HCT116 (cell line): Measurements from ENCODE around the gene MYO16. TPM values are rescaled to one million over a fixed set of nuclear protein-coding genes. Genes with fewer than 3 reads are reported as not detected.
A peak's percentile ranks its signal among the peaks of the same experiment; 100 is the strongest.

Experiments used
- ATAC-seq: fragments of 200-7000 bp; cut with Tn5 transposase; 2 replicates; pipeline ENCODE4 v1.9.1; 2020; ENCODE audit warnings: mild to moderate bottlenecking, moderate library complexity
- BruUV-seq: library from RNA; stranded (reverse); fragments of 400-500 nt; replicated peaks from 2 replicates; lab custom pipeline; 2021; lab: Mats Ljungman, UMichigan
- CTCF ChIA-PET: fragments of 300-600 bp; sonication (Branson Sonifier 250); formaldehyde crosslinking; loops from one replicate; lab custom pipeline; 2021; ENCODE audit warnings: antibody characterized with exemption; lab: Charles Lee
- POLR2A ChIA-PET: fragments of 300-600, 350-600 bp; sonication (Branson Sonifier 250); formaldehyde crosslinking; loops from one replicate; lab custom pipeline; 2021; ENCODE audit warnings: antibody characterized with exemption; lab: Charles Lee
- RAD21 ChIA-PET, 2 experiments: fragments of 300-600 bp; sonication (Branson Sonifier 250); formaldehyde crosslinking; loops; one replicate each; lab custom pipeline; 2023; ENCODE audit warnings: low total read pairs in 2 of 2; ENCODE audit not compliant: uncharacterized antibody in 2 of 2, unreplicated experiment in 2 of 2, low non-redundant PET in 1 of 2; lab: Charles Lee
- DNase-seq: peaks from one replicate; pipeline ENCODE4 v3.0.0-alpha.2; 2010; ENCODE audit warnings: low read depth, low spot score
- H2AFZ ChIP-seq: fragments of 200-600 bp; shearing (Covaris generic), sonication (generic); 2 replicates; pipeline ENCODE4 v1.6.1; 2017; ENCODE audit warnings: low read depth, mixed run types, mixed read lengths, antibody characterized with exemption, low read length; ENCODE audit not compliant: poor library complexity, severe bottlenecking
- H3K27ac ChIP-seq: 2 replicates; pipeline ENCODE4 v1.5.1; 2012; ENCODE audit warnings: low read depth, low read length
- H3K27me3 ChIP-seq: fragments of 200-600 bp; sonication (generic); 2 replicates; pipeline ENCODE4 v1.6.1; 2016; ENCODE audit warnings: mixed run types, low read length, mixed read lengths; ENCODE audit not compliant: insufficient read depth
- H3K36me3 ChIP-seq, 2 experiments: fragments of 200-500 bp in 1 of 2; fragments of 200-600 bp in 1 of 2; sonication (Bioruptor generic) in 1 of 2; sonication (generic) in 1 of 2; 2 replicates each; pipeline versions ENCODE4 v1.5.1 to v1.6.1; 2014 to 2016; ENCODE audit warnings: low read length in 2 of 2, inconsistent platforms in 1 of 2, mixed read lengths in 1 of 2, mixed run types in 1 of 2; ENCODE audit not compliant: insufficient read depth in 2 of 2, control insufficient read depth in 1 of 2
- H3K4me1 ChIP-seq, 2 experiments: fragments of 200-600 bp in 1 of 2; sonication (generic) in 1 of 2; 2 replicates each; pipeline versions ENCODE4 v1.5.1 to v1.6.1; 2012 to 2017; ENCODE audit warnings: low read length in 2 of 2, inconsistent platforms in 1 of 2, mild to moderate bottlenecking in 1 of 2, mixed read lengths in 1 of 2, mixed run types in 1 of 2, moderate library complexity in 1 of 2; ENCODE audit not compliant: insufficient read depth in 2 of 2, control insufficient read depth in 1 of 2
- H3K4me2 ChIP-seq: fragments of 200-600 bp; sonication (generic); 2 replicates; pipeline ENCODE4 v1.6.1; 2017; ENCODE audit warnings: mixed run types, low read length, mixed read lengths
- H3K4me3 ChIP-seq, 2 experiments: fragments of 200-600 bp in 1 of 2; sonication (generic) in 1 of 2; replicated peaks in 1 of 2; 2 replicates each; pipeline ENCODE4 v1.5.1; 2011 to 2016; ENCODE audit warnings: low read length in 2 of 2, control low read depth in 1 of 2, low read depth in 1 of 2, mild to moderate bottlenecking in 1 of 2, mixed read lengths in 1 of 2, mixed run types in 1 of 2
- H3K79me2 ChIP-seq: fragments of 200-600 bp; sonication (generic); 2 replicates; pipeline ENCODE4 v1.6.1; 2017; ENCODE audit warnings: mild to moderate bottlenecking, mixed run types, low read length, moderate library complexity, mixed read lengths; ENCODE audit not compliant: insufficient read depth
- H3K9ac ChIP-seq: fragments of 200-600 bp; sonication (generic); 2 replicates; pipeline ENCODE4 v1.6.1; 2016; ENCODE audit warnings: low read length, mixed read lengths
- H3K9me2 ChIP-seq: fragments of 200-600 bp; sonication (generic), shearing (Covaris generic); 2 replicates; pipeline ENCODE4 v1.6.1; 2017; ENCODE audit warnings: mixed run types, mild to moderate bottlenecking, moderate library complexity; ENCODE audit not compliant: insufficient read depth
- H3K9me3 ChIP-seq, 2 experiments: fragments of 200-500 bp in 1 of 2; fragments of 200-600 bp in 1 of 2; sonication (Bioruptor generic) in 1 of 2; sonication (generic) in 1 of 2; 2 replicates each; pipeline ENCODE4 v1.6.1; 2014 to 2017; ENCODE audit warnings: low read length in 2 of 2, mixed read lengths in 2 of 2, inconsistent platforms in 1 of 2, low read depth in 1 of 2, mild to moderate bottlenecking in 1 of 2, mixed run types in 1 of 2, moderate library complexity in 1 of 2; ENCODE audit not compliant: control insufficient read depth in 1 of 2, insufficient read depth in 1 of 2
- H4K20me1 ChIP-seq: fragments of 200-600 bp; sonication (generic), shearing (Covaris generic); 2 replicates; pipeline ENCODE4 v1.6.1; 2017; ENCODE audit warnings: mixed run types, mild to moderate bottlenecking, moderate library complexity; ENCODE audit not compliant: insufficient read depth
- CBX3 ChIP-seq: IDR thresholded peaks from 2 replicates; pipeline ENCODE4 v1.6.1; 2012; ENCODE audit warnings: low read depth
- EGR1 ChIP-seq: IDR thresholded peaks from 2 replicates; pipeline ENCODE4 v1.6.1; 2012; ENCODE audit warnings: low read depth
- EZH2phosphoT487 ChIP-seq: fragments of 200-600 bp; IDR thresholded peaks from 2 replicates; pipeline ENCODE4 v1.6.1; 2018; ENCODE audit warnings: antibody characterized with exemption, borderline replicate concordance
- SIN3A ChIP-seq: IDR thresholded peaks from 2 replicates; pipeline ENCODE4 v1.6.1; 2012; ENCODE audit warnings: low read depth
- SP1 ChIP-seq: IDR thresholded peaks from 2 replicates; pipeline ENCODE4 v1.6.1; 2012; ENCODE audit warnings: low read depth
- SRF ChIP-seq: IDR thresholded peaks from 2 replicates; pipeline ENCODE4 v1.6.1; 2012; ENCODE audit warnings: low read depth
- TCF7L2 ChIP-seq: IDR thresholded peaks from 2 replicates; pipeline ENCODE4 v1.7.0; 2011; ENCODE audit warnings: borderline replicate concordance, inconsistent platforms; ENCODE audit not compliant: insufficient read depth, insufficient read length; ENCODE audit errors: extremely low read depth
- YY1 ChIP-seq: IDR thresholded peaks from 2 replicates; pipeline ENCODE4 v1.6.1; 2011; ENCODE audit warnings: low read length, low read depth, moderate library complexity, mild to moderate bottlenecking; ENCODE audit not compliant: insufficient replicate concordance; ENCODE audit errors: extremely low read depth
- ZNF274 ChIP-seq: fragments of 200-500 bp; sonication (Bioruptor generic); IDR thresholded peaks from 2 replicates; pipeline ENCODE4 v1.6.1; 2014; ENCODE audit warnings: mild to moderate bottlenecking, low read depth, low read length, inconsistent platforms
- intact Hi-C: fragments of 100-400 bp; cut with micrococcal nuclease; formaldehyde crosslinking; loops from 2 replicates; pipeline ENCODE4 v1.10.0; 2022
- total RNA-seq: library from RNA; stranded (reverse); gene quantifications from one replicate; pipeline ENCODE4 v1.2.1, GENCODE V29; 2021; ENCODE audit not compliant: unreplicated experiment

The MYO16 gene
- total RNA-seq, 1 experiment from 2014 or later: 0.07 TPM

DNA sequence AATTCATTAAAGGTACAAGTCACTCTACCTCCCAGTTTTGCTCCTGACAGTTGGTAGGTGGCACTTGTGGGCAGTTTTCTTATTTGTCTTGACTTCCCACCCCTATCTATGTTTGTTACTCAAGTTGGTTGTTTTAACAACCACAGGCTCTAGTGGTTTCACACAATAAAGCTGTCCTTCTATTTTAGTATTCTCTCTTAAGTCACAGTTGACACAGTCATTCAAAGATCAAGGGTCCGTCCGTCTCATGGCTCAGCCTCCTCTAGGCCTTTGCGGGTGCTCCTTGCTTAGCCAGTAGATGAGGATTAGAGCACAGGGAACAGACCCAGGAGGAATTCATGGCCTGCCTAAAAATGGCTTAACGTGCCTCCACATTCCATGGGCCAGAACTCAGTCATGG lies 583.2 kb downstream of the MYO16 start (continued):
- TF ChIP-seq SIN3A (no peak), EZH2phosphoT487 (no peak), ZNF274 (no peak), TCF7L2 (no peak), SP1 (no peak), YY1 (no peak), EGR1 (no peak)
- TF ChIP-seq, all 23 proteins: peak for 0

DNA sequence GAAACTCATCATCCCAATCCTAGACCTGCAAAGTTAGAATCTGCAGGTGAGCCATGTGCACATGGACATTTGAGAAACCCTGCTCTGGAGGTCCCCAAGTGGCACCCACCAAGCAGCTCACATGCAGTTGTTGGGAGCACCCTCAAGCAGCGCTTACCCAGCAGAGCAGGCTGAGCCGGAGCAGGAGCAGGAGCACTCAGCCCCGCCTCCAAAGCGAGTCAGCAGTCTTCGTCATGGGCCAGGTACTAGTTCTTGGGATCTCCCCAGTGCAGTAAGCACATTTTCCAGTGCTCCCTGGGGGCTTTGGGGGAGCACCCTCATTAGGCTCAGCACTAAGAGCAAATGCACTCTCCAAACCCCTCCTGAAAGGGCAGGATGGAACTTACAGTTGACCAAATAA lies 584.3 kb downstream of the MYO16 start:
- CTCF ChIA-PET: no interaction called here
- TF ChIP-seq EGR1 (no peak), CBX3 (0 out of 2 replicates have a peak, but pooled peaks have one; percentile 19), SRF (no peak)
- intact Hi-C loops: loop anchor here (5.0 kb wide), 1 partner anchor 56 kb away; no protein-coding TSS in a partner anchor
- no TSS peak for BruUV-seq
- Histone ChIP-seq H4K20me1 (no peaks in the 10 kb centered on the region), H3K79me2 (no peaks in the 10 kb centered on the region), H3K27ac (no peak overlapping the region), H3K9ac (peak overlapping the region; percentile 6; the same call in 1 of the 2 replicates), H3K27me3 (no peaks in the 10 kb centered on the region), H3K9me3 (no peaks in the 10 kb centered on the region), H2AFZ (no peak overlapping the region), H3K4me3 (no peak overlapping the region), H3K36me3 (no peaks in the 10 kb centered on the region; a peak in 1 of 4 replicates), H3K4me2 (peak overlapping the region; percentile 65), H3K9me2 (no peaks in the 10 kb centered on the region), H3K4me1 (peaks cover 24 to 69% of the 10 kb centered on the region in 2 experiments)
- POLR2A ChIA-PET: no interaction called here
- no peak for DNase-seq
- RAD21 ChIA-PET: no interaction called here
- peak; percentile 69 for ATAC-seq
